NCI-H2029 (cell line): ENCODE results near the gene GDPD4.

ENCODE experiments used
- DNase-seq: peaks from one replicate; lab custom pipeline; 2025; lab: John Stamatoyannopoulos, UW

The GDPD4 gene

GRCh38 chr11:77301510-77301909, at the start of gene GDPD4:
TSS of gene GDPD4 (minus strand) at chr11:77301686. CDS start at chr11:77285137, 16,549 bp downstream.
- DNase-seq = no peak

- no peak for DNase-seq
Measured at GRCh38 chr11:77347948-77348347, 46.5 kb upstream of the GDPD4 start.

- no peak for DNase-seq
Measured at GRCh38 chr11:77346906-77347603, 45.6 kb upstream of the GDPD4 start.

GRCh38 chr11:77345621-77346020, 44.1 kb upstream of the GDPD4 start:
- DNase-seq = no peak

GRCh38 chr11:77340501-77340900, 39.0 kb upstream of the GDPD4 start:
- no peak for DNase-seq

GRCh38 chr11:77332259-77332658, 30.8 kb upstream of the GDPD4 start:
- DNase-seq = no peak

- DNase-seq = no peak
Measured at GRCh38 chr11:77325159-77325558, 23.7 kb upstream of the GDPD4 start.

- DNase-seq = no peak
Measured at GRCh38 chr11:77324508-77324907, 23.0 kb upstream of the GDPD4 start.

GRCh38 chr11:77322926-77323590, 21.6 kb upstream of the GDPD4 start:
- no peak for DNase-seq

GRCh38 chr11:77322506-77322905, 21.0 kb upstream of the GDPD4 start:
- no peak for DNase-seq

GRCh38 chr11:77320351-77320750, 18.9 kb upstream of the GDPD4 start:
- no peak for DNase-seq

GRCh38 chr11:77318600-77318999, 17.1 kb upstream of the GDPD4 start:
- DNase-seq = no peak

- DNase-seq = no peak
Measured at GRCh38 chr11:77316733-77317342, 15.4 kb upstream of the GDPD4 start.

- no peak for DNase-seq
Measured at GRCh38 chr11:77312107-77312506, 10.6 kb upstream of the GDPD4 start.

- no peak for DNase-seq
Measured at GRCh38 chr11:77311701-77312100, 10.2 kb upstream of the GDPD4 start.

GRCh38 chr11:77310721-77311120, 9.2 kb upstream of the GDPD4 start:
- no peak for DNase-seq

- no peak for DNase-seq
Measured at GRCh38 chr11:77309401-77310085, 8.1 kb upstream of the GDPD4 start.

- no peak for DNase-seq
Measured at GRCh38 chr11:77308838-77309237, 7.4 kb upstream of the GDPD4 start.

GRCh38 chr11:77303328-77303727, 1.8 kb upstream of the GDPD4 start:
- no peak for DNase-seq

- no peak for DNase-seq
Measured at GRCh38 chr11:77302752-77303151, 1.3 kb upstream of the GDPD4 start.

GRCh38 chr11:77300695-77301094, 791 bp downstream of the GDPD4 start:
- no peak for DNase-seq

- peak; percentile 11 for DNase-seq
Measured at GRCh38 chr11:77300028-77300427, 1.5 kb downstream of the GDPD4 start.

GRCh38 chr11:77299528-77299993, 1.9 kb downstream of the GDPD4 start:
- DNase-seq = peak; percentile 73
